Neuron (in vitro differentiated cells): Measurements from ENCODE around the gene SMOC1.

Experiments used
- H2AFZ ChIP-seq: one replicate; pipeline ENCODE4 v1.6.1; 2013; ENCODE audit warnings: low read depth, mild to moderate bottlenecking, inconsistent platforms, low read length, moderate library complexity
- H3K27me3 ChIP-seq: one replicate; pipeline ENCODE4 v1.6.1; 2013; ENCODE audit warnings: low read length; ENCODE audit not compliant: insufficient read depth
- H3K36me3 ChIP-seq: one replicate; pipeline ENCODE4 v1.6.1; 2013; ENCODE audit warnings: low read length; ENCODE audit not compliant: insufficient read depth
- H3K4me1 ChIP-seq: one replicate; pipeline ENCODE4 v1.6.1; 2013; ENCODE audit warnings: low read length; ENCODE audit not compliant: insufficient read depth
- H3K4me3 ChIP-seq: 2 replicates; pipeline ENCODE4 v1.5.1; 2013; ENCODE audit warnings: mild to moderate bottlenecking, low read length, moderate library complexity
- H3K9me3 ChIP-seq: one replicate; pipeline ENCODE4 v1.6.1; 2013; ENCODE audit warnings: low read length

The SMOC1 gene

DNA sequence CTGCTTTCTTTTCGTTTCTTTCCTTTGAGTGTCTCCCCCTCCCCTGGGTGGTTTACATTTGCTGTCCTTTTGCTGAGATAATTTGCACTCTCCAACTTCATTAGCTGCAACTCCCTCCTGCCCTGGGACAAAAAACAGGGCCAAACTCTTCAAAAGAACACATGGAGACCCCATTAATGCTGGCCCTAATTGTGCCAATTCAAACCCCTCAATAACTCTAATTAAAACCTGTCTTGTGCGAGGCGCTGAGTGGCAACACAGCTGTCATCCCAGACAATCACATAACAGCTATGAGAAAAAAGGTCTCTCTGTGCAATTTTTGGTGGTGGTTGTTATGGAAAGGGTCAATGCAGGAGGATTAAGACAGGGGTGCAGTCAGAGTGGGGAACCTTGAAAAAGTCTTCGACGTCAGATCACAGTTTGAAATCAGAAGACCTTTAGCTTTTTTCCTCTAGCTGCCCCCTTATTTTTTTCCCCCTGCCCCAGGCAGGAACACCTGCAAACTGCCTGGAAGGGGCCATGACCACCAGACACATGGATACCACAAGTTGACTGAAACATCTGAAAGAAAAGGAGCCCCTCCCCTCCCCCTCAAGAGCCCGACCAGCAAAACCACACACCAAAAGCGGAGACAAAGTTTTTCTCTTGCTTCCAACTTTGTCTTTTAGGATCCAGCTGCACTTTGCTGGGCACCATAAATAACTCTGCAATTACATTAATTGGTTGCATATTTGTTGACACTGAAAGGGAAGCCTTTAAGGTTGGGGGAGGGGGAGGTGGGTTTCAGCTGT lies 26.5 kb upstream of the SMOC1 start:
- Histone ChIP-seq H3K27me3 (no peaks in the 10 kb centered on the region), H3K36me3 (no peaks in the 10 kb centered on the region), H3K9me3 (no peaks in the 10 kb centered on the region), H3K4me3 (no peak overlapping the region), H2AFZ (no peak overlapping the region), H3K4me1 (peaks cover 20% of the 10 kb centered on the region)

DNA sequence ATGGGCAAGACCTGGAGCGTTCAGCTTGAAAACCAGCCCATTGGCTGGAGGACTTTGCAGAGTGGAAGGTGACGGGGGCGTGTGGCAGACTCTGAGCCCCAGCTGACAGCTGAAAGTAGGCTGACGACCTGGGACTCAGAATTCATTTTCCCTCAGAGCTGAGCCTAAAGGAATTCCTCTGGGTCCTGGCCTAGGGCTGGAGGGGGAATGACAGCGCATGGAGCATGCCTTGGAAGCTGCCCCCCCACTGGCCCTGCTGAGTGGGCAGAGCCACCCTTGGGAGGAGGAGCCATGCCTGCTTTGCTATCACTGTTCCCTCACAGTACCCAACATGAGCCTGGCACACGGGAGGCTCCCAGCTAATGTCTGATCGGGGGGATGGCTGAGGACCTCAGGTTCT lies 25.4 kb upstream of the SMOC1 start:
- Histone ChIP-seq H3K9me3 (no peaks in the 10 kb centered on the region), H3K4me3 (no peak overlapping the region), H3K36me3 (no peaks in the 10 kb centered on the region), H3K4me1 (peaks cover 20% of the 10 kb centered on the region), H3K27me3 (no peaks in the 10 kb centered on the region), H2AFZ (no peak overlapping the region)

DNA sequence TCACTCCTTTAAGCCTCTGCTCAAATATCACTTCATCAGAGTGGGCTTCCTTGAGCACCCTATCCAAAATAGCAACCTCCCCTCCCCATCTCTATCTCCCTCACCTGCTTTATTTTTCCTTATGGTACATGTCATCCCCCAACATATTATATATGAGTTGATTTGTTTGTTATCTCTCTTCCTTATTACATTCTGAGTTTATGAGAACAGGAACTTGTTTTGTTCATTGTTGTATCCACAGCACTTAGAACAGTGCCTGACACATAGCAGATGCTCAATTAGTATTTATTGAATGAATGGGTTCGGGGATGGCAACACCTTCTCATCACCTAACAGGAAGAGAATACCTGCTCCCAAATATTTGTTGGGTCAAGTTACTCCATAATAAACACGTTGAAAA lies 24.6 kb upstream of the SMOC1 start:
- Histone ChIP-seq H3K4me1 (peaks cover 15% of the 10 kb centered on the region), H3K4me3 (no peak overlapping the region), H3K9me3 (no peaks in the 10 kb centered on the region), H3K27me3 (no peaks in the 10 kb centered on the region), H2AFZ (no peak overlapping the region), H3K36me3 (no peaks in the 10 kb centered on the region)

DNA sequence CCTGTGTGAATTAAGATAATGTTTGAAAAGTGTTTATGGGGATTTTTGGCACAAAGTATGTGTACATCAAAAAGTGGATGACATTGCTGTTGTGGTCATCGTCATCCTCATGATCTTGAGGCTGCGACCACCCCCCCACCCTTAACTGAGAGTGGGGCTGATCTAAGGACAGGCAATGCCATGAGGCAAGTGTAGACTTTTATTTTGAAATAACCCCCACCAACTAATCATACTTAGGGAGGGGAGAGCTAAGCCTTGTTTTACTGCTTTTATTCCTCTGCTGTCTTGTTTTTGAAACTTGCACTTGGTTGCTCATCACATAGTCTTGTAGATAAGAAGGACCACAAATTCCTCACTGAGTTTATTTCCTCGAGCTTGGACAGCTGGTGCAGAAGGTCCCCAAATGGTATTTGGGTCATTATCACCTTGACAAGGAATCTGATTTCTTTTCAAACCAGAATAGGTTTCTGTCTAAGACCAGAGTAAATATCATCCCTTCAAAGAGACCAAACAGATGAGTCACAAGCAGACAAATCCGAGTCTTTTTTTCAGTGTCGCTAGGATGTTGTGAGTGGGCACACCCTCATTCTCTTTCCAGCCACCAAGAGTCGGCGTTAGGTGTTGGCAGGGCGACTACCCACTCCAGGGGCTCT lies 23.9 kb upstream of the SMOC1 start:
- no peak overlapping the region for H3K4me3 ChIP-seq
- H3K9me3 ChIP-seq, result no peaks in the 10 kb centered on the region
- H3K4me1 ChIP-seq, result peaks cover 11% of the 10 kb centered on the region
- no peaks in the 10 kb centered on the region for H3K36me3 ChIP-seq
- no peak overlapping the region for H2AFZ ChIP-seq
- no peaks in the 10 kb centered on the region for H3K27me3 ChIP-seq

DNA sequence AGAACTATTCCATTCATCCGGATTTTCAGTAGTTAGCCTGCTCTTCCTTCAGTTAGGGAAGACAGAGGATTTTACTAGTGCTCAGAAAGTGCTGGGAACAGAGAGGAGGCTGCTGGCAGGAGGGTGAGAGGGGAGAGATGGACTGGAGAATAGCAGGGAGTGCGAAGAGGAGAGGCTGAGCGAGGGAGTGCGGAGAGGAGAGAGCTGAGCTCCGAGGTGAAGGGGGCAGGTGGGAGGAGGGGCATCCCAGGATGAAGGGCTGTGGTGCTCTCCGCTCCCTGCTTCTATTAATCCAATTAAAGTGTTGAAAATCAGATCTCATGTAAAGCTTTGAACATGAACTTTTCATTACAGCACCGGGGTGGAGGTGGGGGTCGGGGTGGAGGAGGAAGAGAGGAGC lies 20.4 kb upstream of the SMOC1 start:
- peaks cover 2% of the 10 kb centered on the region for H3K9me3 ChIP-seq
- no peak overlapping the region for H2AFZ ChIP-seq
- no peaks in the 10 kb centered on the region for H3K27me3 ChIP-seq
- H3K4me1 ChIP-seq, result no peaks in the 10 kb centered on the region
- H3K36me3 ChIP-seq, result no peaks in the 10 kb centered on the region
- no peak overlapping the region for H3K4me3 ChIP-seq

DNA sequence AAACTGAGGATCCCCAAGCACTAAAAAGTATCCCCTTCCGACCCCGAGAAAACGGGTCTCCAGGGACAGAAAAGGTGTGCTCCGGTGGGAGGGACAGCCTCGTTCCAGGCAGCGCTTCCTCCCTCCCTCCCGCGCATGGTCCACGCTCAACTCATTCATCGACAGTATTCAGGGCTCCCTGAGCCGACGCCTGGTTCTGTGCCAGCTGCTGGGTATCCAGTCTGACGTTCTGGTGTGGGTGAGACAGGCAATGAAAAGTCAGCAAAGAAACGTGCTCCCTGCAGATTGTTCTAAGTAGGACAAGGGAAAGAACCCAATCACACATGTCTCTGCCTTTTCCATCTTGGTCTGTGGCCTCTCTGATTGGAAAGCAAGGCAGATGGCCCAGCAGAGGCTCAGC lies 19.6 kb upstream of the SMOC1 start:
- no peaks in the 10 kb centered on the region for H3K27me3 ChIP-seq
- peaks cover 2% of the 10 kb centered on the region for H3K9me3 ChIP-seq
- no peaks in the 10 kb centered on the region for H3K36me3 ChIP-seq
- no peaks in the 10 kb centered on the region for H3K4me1 ChIP-seq
- H2AFZ ChIP-seq, result no peak overlapping the region
- H3K4me3 ChIP-seq, result no peak overlapping the region

DNA sequence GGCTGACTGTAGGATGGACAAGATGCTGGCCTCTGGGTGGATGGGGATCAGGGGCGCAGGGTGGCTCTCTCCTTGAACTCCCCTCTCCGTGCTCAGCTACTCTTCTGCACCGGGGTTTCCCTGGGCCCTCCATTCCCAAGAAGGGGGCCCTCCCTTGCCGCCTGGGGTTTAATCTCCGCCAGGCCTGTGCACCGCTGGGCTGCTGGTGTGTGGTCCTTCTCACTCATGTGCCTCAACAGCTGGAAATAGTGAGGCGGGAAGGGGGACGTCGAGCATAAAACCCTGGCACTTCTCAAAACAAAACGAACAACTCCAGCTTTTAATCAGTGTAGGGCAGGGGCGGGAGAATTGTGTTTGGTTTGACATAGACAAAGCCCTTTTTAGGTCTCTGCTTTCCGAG lies 19.0 kb upstream of the SMOC1 start:
- no peaks in the 10 kb centered on the region for H3K4me1 ChIP-seq
- no peaks in the 10 kb centered on the region for H3K36me3 ChIP-seq
- H2AFZ ChIP-seq, result no peak overlapping the region
- peaks cover 2% of the 10 kb centered on the region for H3K9me3 ChIP-seq
- H3K27me3 ChIP-seq, result no peaks in the 10 kb centered on the region
- no peak overlapping the region for H3K4me3 ChIP-seq

DNA sequence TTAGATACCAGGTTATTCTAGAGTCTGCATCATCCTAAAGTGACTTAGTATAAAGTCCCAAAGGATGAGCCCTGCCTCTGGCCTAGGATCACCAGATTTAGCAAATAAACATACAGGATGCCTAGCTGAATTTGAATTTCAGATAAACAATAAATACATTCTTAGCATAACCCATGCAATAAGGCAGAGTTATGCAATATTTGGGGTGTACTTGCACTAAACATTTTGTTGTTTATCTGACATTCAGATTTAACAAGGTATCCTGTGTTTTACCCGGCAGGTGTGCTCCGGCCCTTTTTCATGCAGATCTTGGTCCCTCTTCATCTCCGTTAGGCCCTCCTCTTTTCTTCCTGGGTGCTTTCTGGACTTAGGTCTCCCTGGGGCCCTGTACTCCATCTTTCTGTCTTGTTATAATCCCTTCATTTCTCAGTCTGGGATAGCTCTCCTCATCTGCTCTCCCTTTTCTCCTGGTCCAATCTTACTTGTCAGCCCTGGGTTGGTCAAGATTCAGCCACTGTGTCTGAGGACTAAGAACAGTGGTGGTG lies 18.1 kb upstream of the SMOC1 start:
- Histone ChIP-seq H3K27me3 (no peaks in the 10 kb centered on the region), H2AFZ (no peak overlapping the region), H3K4me1 (no peaks in the 10 kb centered on the region), H3K9me3 (peaks cover 5% of the 10 kb centered on the region), H3K4me3 (no peak overlapping the region), H3K36me3 (no peaks in the 10 kb centered on the region)

DNA sequence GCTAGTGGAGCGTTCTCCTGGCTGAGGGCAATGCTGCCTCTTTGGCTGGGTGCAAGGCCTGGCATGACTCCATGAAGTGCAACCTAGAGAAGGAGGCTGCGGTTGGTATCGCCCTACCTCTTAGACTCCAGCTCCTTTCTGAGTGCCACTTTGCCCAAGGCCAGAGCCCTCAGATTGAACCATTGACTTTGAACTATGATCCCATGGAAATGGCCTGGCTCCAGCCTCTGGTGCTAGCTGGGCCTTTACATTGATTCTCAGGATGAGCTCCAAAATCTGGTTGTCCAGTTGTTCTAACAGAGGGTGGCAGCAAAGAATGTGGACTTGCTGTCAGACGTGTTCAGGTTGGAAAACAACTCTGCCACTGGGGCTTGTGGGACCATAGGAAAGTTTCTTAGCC lies 16.1 kb upstream of the SMOC1 start:
- Histone ChIP-seq H3K4me1 (no peaks in the 10 kb centered on the region), H2AFZ (no peak overlapping the region), H3K27me3 (no peaks in the 10 kb centered on the region), H3K4me3 (no peak overlapping the region), H3K9me3 (peaks cover 5% of the 10 kb centered on the region), H3K36me3 (no peaks in the 10 kb centered on the region)

DNA sequence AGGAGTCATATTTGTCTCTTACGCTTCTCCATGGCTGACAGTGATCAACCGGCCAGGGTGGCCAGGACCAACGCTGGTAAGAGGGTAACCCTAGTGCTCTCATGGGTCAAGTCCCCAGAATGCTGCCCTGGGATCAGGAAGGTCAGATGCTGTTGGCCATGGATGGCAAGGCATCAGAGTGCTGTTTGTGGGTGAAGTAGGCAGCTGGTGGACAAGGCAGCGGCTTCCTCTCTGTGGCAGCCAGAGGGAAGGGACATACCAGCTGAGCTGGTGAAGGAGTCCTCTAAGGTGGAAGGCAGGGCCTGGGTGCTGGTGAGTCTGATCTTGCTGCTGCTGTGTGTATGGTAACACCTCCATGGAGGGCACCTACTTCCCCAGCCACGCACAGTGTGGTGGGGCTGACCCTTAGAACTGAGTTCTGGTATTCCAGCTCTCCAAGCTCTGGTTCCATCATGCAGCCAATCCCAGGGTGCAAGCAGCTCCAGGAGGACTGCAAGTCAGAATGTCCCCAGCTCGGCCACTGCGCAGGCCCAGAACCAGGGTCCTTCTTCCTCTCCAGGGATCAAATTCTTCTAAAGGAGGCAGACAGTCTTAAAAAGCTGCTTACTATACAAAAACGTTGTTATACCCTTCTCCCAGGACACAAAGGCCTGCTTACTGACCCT lies 13.4 kb upstream of the SMOC1 start:
- Histone ChIP-seq H3K9me3 (peaks cover 5% of the 10 kb centered on the region), H3K4me3 (no peak overlapping the region), H3K4me1 (no peaks in the 10 kb centered on the region), H3K36me3 (no peaks in the 10 kb centered on the region), H2AFZ (no peak overlapping the region), H3K27me3 (peaks cover 2% of the 10 kb centered on the region)

DNA sequence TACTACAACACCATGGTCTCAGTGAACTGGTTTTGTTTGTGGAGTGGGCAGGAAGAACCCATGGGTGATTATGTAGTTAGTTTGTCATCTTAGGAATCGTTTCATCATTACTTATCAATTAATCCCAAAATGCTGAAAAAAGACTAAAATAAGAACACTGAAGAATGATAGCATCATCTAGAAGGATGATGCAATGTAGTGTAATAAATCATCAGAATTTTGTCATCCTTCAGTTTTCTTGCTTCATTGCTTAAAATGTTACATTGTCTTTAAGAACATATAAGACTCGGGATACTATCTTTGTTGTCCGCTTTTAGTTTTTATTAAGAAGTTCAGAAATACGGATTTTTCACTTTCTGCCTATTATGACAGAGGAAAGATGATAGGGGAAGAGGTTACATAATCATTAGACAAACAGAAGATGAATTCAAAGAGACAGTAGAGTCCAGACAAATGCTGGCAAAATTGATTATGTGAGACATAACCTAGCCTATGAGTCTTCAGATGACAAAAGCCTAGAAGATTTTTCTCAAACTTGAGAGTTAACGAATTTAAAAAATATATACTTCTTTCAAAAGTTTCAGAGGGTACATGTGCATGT lies 10.8 kb upstream of the SMOC1 start:
- H3K4me1 ChIP-seq, result no peaks in the 10 kb centered on the region
- peaks cover 5% of the 10 kb centered on the region for H3K9me3 ChIP-seq
- H2AFZ ChIP-seq, result no peak overlapping the region
- H3K36me3 ChIP-seq, result no peaks in the 10 kb centered on the region
- peaks cover 2% of the 10 kb centered on the region for H3K27me3 ChIP-seq
- H3K4me3 ChIP-seq, result no peak overlapping the region

DNA sequence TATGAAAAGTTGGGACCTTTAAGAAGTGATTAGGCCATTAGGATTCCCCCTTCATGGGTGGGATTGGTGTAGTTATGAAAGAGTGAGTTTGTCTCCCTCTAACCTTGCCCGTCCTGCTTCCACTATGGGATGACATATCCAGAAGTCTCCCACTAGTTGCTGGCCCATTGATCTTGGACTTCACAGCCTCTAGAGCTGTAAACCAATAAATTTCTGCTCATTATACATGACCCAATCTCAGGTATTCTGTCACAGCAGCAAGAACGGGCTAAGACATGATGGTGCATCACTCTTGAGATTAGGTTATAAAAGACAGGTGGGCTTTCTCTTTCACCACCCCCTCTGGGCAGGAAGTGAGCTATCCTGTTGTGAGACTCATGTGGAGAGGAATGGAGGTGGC lies 8.6 kb upstream of the SMOC1 start:
- Histone ChIP-seq H3K4me1 (no peaks in the 10 kb centered on the region), H3K36me3 (no peaks in the 10 kb centered on the region), H2AFZ (no peak overlapping the region), H3K9me3 (peaks cover 3% of the 10 kb centered on the region), H3K27me3 (peaks cover 2% of the 10 kb centered on the region), H3K4me3 (no peak overlapping the region)
